D341Med (cell line): ENCODE results near the gene LIF.

Source experiments
- DNase-seq: peaks from one replicate; pipeline ENCODE4 v3.0.0; 2012; ENCODE audit warnings: low spot score

The LIF gene

DNA sequence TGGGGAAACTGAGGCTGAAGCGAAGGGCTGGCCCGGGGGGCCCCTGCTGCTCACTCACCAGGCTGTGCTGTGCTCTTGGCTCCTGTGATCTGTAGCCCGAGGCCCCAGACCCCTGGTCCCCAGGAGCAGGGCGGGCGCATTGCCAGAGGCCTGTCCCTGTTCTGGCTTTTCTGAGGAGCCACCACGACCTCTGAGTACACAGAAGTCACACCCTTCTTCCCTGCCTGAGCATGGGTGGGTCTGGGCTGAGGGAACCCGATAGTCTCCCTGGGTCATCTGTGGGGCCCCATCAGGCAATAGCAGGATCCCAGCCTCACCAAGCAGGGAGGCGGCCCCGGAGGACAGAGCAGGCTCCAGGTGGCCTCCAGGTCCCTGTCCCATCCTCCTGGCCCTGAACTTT, 37.6 kb upstream of the LIF start:
- DNase-seq, result no peak

DNA sequence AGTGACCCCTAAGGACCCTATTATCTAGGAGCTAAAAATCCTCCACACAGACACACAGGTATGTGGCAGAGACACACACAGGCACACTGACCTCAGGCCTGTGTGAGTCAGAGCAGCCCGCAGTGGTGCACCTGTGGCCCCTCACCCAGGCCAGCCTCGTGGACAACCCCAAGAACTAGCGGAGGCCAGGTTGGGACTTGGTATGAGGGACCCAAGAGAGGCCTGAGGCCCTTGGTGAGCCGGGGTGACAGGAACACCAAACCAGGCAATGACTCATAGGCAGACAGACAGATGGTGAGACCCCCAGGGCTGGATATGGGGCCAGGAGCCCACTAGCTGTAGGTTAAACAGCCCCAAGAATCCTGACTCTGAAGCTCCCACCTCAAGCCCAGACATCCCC, 36.8 kb upstream of the LIF start:
- no peak for DNase-seq

DNA sequence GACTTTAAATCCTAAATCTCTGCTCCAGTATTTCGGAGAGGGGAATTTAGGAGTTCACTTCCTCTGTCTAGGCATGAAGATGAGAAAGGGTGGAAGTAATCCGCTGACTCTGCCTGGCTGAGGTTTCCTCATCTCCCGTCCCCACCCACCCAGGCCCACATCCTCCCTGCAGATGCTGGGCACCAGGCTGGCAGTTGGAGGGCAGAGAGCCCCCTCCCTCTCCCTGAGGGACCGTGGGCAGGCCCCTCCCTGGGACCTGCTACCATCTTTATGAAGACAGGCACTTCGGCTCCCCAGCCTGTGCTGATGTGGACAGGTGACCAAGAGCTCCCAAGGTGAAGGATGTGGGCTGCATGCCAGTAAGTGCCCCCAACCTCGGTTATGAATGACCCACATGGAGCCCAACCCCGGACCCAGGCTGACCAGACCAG, 36.1 kb upstream of the LIF start:
- no peak for DNase-seq

DNA sequence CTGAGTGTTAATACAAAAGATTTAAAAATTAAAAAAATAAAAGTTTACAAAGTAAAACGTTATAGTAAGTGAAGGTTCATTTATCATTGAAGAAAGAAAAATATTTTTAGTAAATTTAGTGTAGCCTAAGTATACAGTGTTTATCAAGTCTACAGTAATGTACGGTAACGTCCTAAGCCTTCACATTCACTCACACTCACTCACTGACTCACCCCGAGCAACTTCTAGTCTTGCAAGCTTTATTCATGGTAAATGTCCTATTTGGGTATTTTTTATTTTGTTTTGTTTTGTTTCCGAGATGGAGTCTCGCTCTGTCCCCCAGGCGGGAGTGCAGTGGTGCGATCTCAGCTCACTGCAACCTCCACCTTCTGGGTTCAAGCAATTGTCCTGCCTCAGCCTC, 33.9 kb upstream of the LIF start:
- no peak for DNase-seq

GRCh38 chr22:30279932-30280331, 33.4 kb upstream of the LIF start:
- no peak for DNase-seq

DNA sequence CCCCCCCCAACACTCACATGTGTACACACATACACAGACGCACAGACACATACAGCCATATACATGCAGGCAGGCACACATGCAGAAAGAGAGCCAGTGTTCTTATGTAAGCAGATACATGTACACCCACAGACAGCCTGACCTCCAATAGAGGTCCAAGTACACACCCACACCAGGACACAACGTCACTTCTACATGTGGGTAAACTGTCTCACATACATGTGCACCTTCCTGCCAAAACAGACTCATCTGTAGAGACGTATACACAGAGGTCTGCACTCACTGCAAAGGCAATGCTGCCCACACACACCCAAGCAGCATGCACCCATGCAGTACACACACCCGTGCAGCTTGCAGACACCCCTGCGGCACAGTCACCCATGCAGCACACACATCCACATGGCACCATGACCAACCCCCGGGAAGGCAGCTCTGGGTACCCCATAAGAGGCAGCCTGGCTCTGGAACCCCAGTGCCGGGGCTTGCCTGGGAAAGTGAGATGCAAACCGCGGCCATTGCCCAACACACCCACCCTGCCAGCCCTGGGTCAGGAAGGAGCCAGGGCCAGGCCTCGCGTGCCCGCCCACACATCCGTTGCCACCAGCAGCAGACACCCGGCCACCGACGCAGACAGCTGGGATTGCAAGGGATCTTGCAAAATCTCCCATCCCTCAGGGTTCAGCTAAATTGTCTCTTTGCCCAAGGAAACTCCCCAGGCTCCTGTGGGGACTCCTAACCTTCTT, 32.7 kb upstream of the LIF start:
- DNase-seq, result no peak

DNA sequence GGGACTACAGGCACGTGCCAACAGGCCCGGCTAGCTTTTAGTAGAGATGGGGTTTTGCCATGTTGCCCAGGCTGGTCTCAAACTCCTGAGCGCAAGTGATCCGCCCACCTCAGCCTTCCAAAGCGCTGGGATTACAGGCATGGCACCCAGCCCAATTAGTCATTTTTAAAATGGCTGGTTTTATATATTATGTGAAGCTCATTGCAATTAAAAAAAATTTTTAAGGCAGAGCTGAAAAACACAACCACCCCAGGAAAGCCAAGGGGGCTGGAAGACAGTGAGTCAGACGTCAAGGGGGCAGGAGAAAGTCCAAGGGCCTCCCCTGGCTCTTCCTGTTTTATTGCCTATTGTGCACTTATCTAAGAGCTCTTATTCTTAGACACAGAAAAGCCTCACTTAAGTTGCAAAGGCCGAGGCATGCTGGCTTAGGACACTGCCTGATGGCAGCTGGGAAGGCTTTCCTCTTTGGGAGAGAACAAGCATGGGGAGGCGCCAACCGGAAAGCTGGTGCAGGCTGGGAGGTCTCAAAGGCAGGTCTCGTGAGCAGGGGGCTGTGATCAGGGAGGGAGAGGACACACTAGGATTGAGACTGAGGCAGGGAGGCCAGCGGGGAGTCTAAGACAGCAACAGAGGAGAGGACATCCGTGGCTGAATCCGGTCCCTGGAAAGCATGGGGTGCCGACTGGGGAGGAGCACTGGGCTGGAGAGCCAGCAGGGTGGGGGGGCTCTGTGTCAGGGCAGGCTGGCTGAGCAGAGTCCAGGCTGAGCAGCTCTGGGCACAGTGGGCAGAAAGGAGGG, 31.2 kb upstream of the LIF start:
- DNase-seq, result no peak

DNA sequence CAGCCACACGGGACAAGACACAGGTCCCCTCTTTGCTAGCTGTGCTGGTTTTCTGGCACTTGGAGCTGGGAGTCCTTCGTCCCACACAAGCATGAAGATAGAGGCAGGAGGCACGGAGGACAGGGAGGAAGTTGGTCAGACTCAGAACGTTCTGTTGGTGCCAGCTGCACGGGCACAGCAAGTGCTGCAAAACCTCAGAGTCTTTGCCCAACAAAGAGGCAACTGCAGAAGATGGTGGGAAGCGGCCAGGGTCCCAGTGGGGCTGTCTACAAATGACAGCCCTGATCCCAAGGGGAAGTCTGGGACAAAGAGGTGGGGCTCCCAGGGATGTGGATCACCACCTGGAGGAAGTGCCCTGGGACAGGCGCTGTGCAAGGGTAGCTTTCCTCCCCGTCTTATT, 29.5 kb upstream of the LIF start:
- no peak for DNase-seq

DNA sequence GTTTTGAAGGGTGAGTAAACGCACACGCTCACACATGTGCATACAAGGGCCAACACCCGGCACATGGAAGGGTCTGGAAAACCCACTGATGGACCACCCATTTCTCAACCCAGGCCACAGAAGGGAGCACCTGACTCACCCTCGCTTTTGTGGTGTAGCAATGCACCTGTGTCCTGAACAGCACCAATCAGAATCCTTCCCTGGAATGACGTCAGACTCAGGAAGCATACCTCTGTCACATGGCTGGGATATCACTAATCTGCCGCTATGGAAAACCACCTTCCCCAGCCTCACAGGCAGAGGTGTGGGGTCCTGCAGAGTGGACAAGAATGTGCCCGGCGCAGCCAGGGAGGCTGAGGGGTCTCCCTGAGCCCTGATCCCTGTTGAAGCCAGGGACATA, 29.1 kb upstream of the LIF start:
- no peak for DNase-seq

- DNase-seq, result no peak
Observed at GRCh38 chr22:30274437-30274812, 27.9 kb upstream of the LIF start.

DNA sequence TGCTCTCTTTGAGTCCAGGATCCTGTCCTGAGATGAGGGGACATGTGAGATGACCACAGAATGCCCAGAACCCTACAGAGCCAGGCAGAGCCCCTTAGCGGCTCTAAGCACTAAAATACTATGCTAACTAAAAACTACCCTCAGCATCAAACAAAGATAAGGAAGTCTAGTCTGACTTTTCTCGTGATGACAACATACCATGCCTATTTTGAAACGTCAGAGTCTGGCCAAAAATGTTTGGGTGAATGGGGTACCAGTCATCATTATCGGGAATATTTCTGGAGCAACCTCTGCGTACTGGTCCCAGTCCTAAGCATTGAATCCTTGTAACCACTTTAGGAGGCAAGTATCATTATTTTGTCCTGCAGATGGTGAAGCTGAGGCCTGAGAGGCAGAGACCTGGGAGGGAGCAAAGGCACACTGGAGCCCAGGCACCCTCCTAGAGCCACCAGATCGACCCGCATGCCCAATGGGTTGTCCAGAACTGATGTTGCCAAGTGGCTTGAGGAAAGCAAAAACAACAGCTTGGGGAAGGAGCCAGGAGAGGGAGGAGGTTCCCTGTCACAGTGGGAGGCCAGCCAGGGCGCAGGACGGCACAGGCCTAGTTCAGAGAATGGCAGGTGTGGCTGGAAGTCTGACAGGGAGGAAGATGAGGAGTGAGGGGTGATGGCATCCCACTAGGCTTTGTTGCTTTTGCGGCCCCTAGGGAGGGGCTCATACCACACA, 27.3 kb upstream of the LIF start:
- no peak for DNase-seq

DNA sequence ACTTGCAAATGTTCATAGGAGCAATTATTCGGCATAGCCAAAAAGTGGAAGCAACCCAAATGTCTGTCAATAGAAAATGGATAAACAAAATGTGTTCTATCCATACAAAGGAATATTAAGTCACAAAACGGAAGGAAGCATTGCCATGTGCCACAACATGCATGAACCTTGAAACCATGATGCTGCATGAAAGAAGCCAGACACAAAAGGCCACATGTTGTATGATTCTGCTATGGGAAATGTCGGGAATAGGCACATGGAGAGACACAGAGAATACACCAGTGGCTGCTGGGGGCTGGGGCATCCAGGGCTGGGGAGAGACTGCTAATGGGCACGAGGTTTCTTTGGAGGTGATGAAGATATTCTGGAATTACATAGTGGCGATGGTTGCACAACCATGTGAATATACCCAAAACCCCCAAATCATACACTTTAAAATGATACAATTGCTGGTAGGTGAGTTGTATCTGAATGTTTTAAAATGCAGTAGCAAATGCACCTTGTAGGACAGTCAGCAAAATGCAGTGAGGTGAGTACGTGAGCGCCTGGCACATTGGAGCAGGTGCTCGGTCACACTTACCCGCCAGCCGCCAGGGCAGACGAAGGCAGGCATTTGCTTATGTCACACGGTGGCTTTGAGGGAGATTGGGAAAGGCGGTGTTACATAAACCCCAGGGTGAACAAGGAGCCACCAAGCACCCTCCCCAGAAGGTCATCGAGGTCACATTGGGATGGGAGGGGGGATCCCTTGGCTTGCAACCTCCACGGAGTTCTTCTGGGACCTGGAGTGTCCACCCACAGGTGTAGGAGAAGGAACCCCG, 26.4 kb upstream of the LIF start:
- no peak for DNase-seq

- DNase-seq, result no peak
Observed at GRCh38 chr22:30270832-30271231, 24.3 kb upstream of the LIF start.

- DNase-seq, result no peak
Observed at GRCh38 chr22:30268331-30268730, 21.8 kb upstream of the LIF start.

GRCh38 chr22:30267382-30268302, 21.1 kb upstream of the LIF start:
- no peak for DNase-seq

GRCh38 chr22:30266445-30267381, 20.2 kb upstream of the LIF start, which contains the start of gene OSM:
Gene OSM, minus strand, starts transcription at chr22:30266851. Its CDS starts 52 bp downstream, at chr22:30266799.
- no peak for DNase-seq

GRCh38 chr22:30265823-30266444, 19.4 kb upstream of the LIF start:
- DNase-seq, result no peak

DNA sequence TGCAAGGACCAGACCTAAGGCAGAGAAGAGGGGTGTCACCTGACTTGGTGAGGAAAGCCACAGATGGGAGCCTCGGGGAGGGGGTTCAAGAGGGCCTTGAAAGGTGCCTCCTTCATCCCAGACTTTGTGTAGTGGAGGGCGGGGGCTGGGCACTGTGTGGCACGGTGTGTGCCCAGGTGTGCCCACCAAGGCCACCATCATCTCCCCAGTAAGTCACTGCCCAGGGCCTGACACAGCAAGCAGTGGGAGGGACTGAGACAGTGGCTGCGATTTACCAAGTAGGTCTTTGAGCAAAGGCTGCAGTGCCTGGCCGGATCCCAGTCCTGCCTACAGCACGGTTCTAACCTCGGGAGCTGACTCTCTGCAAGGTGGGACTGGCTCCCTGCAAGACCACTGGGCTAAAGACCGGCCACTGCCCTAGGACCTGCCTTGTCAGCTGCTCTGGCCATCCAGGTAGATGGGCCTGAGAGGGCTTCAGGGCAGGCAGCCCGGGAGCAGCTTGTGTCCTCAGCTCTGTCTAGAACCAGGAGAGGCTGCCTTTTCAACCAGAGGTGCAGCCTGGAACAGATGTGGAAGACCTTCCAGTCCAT, 18.7 kb upstream of the LIF start:
- DNase-seq, result no peak

DNA sequence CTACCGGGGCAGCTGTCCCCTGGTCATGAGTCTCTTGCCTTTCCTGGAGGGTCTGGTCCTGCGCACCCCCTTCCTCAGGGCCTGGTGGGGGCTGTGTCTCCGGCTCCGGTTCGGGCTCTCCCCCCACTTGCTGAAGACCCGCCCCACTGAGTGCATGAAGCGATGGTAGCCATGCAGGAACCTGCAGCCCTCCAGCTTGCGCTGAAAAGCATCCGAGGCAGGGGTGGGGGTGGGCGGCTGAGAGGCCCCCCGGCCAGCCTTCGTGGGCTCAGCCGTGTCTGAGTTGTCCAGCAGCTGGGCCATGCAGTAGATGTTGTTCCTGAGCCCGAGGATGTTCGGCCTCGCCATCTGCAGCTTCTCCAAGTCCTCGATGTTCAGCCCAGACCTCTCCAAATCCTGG, 17.3 kb upstream of the LIF start:
- DNase-seq, result no peak
